Mucosa of stomach (tissue), 1 donor: ENCODE measurements around the gene SZRD1.
A peak's percentile ranks its signal among the peaks of the same experiment; 100 is the strongest.
"Not testable (repeated sequence)": the region's sequence is repeated elsewhere in the genome, so short reads cannot be mapped to it uniquely, and the experiment has no call there.

Experiments
- H3K27me3 ChIP-seq: one replicate; pipeline ENCODE4 v1.7.0; 2013; ENCODE audit warnings: mild to moderate bottlenecking, low read length; ENCODE audit not compliant: control insufficient read depth, insufficient read depth
- H3K36me3 ChIP-seq: one replicate; pipeline ENCODE4 v1.7.0; 2013; ENCODE audit warnings: low read length; ENCODE audit not compliant: control insufficient read depth, insufficient read depth
- H3K4me1 ChIP-seq: one replicate; pipeline ENCODE4 v1.7.0; 2013; ENCODE audit warnings: mild to moderate bottlenecking, low read length; ENCODE audit not compliant: control insufficient read depth, insufficient read depth
- H3K4me3 ChIP-seq: one replicate; pipeline ENCODE4 v1.7.0; 2013; ENCODE audit warnings: low read length
- H3K9ac ChIP-seq: one replicate; pipeline ENCODE4 v1.7.0; 2013; ENCODE audit warnings: mild to moderate bottlenecking, low read length, moderate library complexity
- H3K9me3 ChIP-seq: one replicate; pipeline ENCODE4 v1.7.0; 2013; ENCODE audit warnings: mild to moderate bottlenecking, low read length, moderate library complexity; ENCODE audit not compliant: control insufficient read depth
- donor health status: Pancreatic carcinoma.

The SZRD1 gene

GRCh38 chr1:16366722-16367257, at the start of gene SZRD1:
Gene SZRD1, plus strand, starts transcription at chr1:16367242. Its CDS starts 16 bp downstream, at chr1:16367258.
- Histone ChIP-seq H3K27me3 (no peaks in the 10 kb centered on the region), H3K4me3 (peak within 1 kb of the TSS; percentile 53), H3K9me3 (no peaks in the 10 kb centered on the region), H3K9ac (peak within 1 kb of the TSS; percentile 92), H3K4me1 (peaks cover 7% of the 10 kb centered on the region), H3K36me3 (no peaks in the 10 kb centered on the region)

- Histone ChIP-seq H3K9me3 (no peaks in the 10 kb centered on the region), H3K36me3 (no peaks in the 10 kb centered on the region), H3K4me1 (peaks cover 7% of the 10 kb centered on the region), H3K4me3 (no peak overlapping the region), H3K9ac (no peak overlapping the region), H3K27me3 (no peaks in the 10 kb centered on the region)
Measured at GRCh38 chr1:16318555-16318954, 48.5 kb upstream of the SZRD1 start.

GRCh38 chr1:16321176-16321867, 45.7 kb upstream of the SZRD1 start:
- H3K4me3 ChIP-seq = no peak overlapping the region

GRCh38 chr1:16324456-16324890, 42.6 kb upstream of the SZRD1 start:
- Histone ChIP-seq H3K27me3 (no peaks in the 10 kb centered on the region), H3K36me3 (no peaks in the 10 kb centered on the region), H3K9ac (no peak overlapping the region), H3K4me1 (no peaks in the 10 kb centered on the region), H3K9me3 (no peaks in the 10 kb centered on the region), H3K4me3 (no peak overlapping the region)

More at GRCh38 chr1:16321176-16321867, 45.7 kb upstream of the SZRD1 start:
- Histone ChIP-seq H3K27me3 (no peaks in the 10 kb centered on the region), H3K4me1 (no peaks in the 10 kb centered on the region), H3K9me3 (no peaks in the 10 kb centered on the region), H3K9ac (no peak overlapping the region), H3K36me3 (no peaks in the 10 kb centered on the region)

- Histone ChIP-seq H3K9me3 (no peaks in the 10 kb centered on the region), H3K9ac (no peak overlapping the region), H3K36me3 (no peaks in the 10 kb centered on the region), H3K4me1 (no peaks in the 10 kb centered on the region), H3K27me3 (no peaks in the 10 kb centered on the region), H3K4me3 (no peak overlapping the region)
Measured at GRCh38 chr1:16326833-16327404, 40.1 kb upstream of the SZRD1 start.

GRCh38 chr1:16334655-16335340, 32.2 kb upstream of the SZRD1 start:
- peaks cover 4% of the 10 kb centered on the region for H3K4me1 ChIP-seq
- no peaks in the 10 kb centered on the region for H3K36me3 ChIP-seq
- no peak overlapping the region for H3K9ac ChIP-seq
- H3K27me3 ChIP-seq = no peaks in the 10 kb centered on the region
- no peak overlapping the region for H3K4me3 ChIP-seq
- H3K9me3 ChIP-seq = no peaks in the 10 kb centered on the region

- H3K27me3 ChIP-seq = no peaks in the 10 kb centered on the region
- no peak overlapping the region for H3K9ac ChIP-seq
- H3K4me1 ChIP-seq = peaks cover 4% of the 10 kb centered on the region
- H3K36me3 ChIP-seq = no peaks in the 10 kb centered on the region
- H3K4me3 ChIP-seq = no peak overlapping the region
- no peaks in the 10 kb centered on the region for H3K9me3 ChIP-seq
Measured at GRCh38 chr1:16338961-16339360, 28.1 kb upstream of the SZRD1 start.

GRCh38 chr1:16340673-16341072, 26.4 kb upstream of the SZRD1 start:
- Histone ChIP-seq H3K36me3 (no peaks in the 10 kb centered on the region), H3K4me3 (no peak overlapping the region), H3K27me3 (no peaks in the 10 kb centered on the region), H3K4me1 (peaks cover 4% of the 10 kb centered on the region), H3K9ac (no peak overlapping the region), H3K9me3 (no peaks in the 10 kb centered on the region)

GRCh38 chr1:16342331-16343062, 24.5 kb upstream of the SZRD1 start:
- Histone ChIP-seq H3K4me1 (no peaks in the 10 kb centered on the region), H3K36me3 (no peaks in the 10 kb centered on the region), H3K9ac (no peak overlapping the region), H3K9me3 (no peaks in the 10 kb centered on the region), H3K4me3 (no peak overlapping the region), H3K27me3 (no peaks in the 10 kb centered on the region)

GRCh38 chr1:16343276-16343675, 23.8 kb upstream of the SZRD1 start:
- not testable (repeated sequence) for H3K9me3 ChIP-seq, H3K27me3 ChIP-seq, H3K36me3 ChIP-seq, H3K9ac ChIP-seq, H3K4me3 ChIP-seq, H3K4me1 ChIP-seq

GRCh38 chr1:16348414-16349182, 18.4 kb upstream of the SZRD1 start:
- Histone ChIP-seq H3K36me3 (no peaks in the 10 kb centered on the region), H3K9ac (no peak overlapping the region), H3K9me3 (no peaks in the 10 kb centered on the region), H3K4me3 (no peak overlapping the region), H3K27me3 (no peaks in the 10 kb centered on the region), H3K4me1 (peaks cover 15% of the 10 kb centered on the region)
